ENCODE data around the gene RALGPS1. TPM values are rescaled to one million over a fixed set of nuclear protein-coding genes. Genes with fewer than 3 reads are reported as not detected.

RALGPS1 gene
- total and polyA plus RNA-seq, 10 donors = 2.5 to 27.3 (median 14.1) TPM

DNA sequence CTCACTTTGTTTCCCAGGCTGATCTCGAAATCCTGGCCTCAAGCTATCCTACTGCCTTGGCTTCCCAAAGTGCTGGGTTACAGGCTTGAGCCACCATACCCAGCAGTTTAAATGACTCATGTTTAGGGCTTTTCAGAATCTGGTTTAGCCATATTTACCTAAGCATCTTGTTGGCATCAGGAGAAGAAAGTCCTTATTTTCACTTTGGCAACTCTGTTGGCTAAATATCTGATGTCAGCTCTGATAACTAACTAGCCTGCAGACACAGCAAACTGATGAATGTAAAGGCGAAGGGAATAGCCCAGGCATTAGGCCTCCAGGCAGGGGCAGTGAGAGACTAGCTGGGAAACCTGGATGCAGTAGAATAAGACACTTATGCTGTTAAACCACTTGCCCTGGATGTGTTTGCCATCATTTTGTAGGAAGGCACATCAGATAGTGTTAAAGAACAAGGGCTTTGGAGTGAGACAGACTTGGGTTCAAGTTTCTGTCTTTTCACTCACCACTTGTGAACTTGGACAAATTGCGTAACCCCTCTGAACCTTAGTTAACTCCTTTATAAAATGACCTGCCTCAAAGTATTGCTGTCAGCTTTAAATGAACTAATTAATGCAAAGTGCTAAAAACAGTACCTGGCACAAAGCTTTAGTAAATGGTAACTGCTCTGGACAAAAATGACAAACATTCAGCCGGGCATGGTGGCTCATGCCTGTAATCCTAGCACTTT lies 315.3 kb downstream of the RALGPS1 start:
- Histone ChIP-seq H3K9me3 (no peaks in the 10 kb centered on the region), H3K27ac (no peak overlapping the region), H3K4me1 (peaks cover 0 to 16% (median 11%) of the 10 kb centered on the region in 6 donors), H3K4me3 (no peak overlapping the region), H3K36me3 (no peaks in the 10 kb centered on the region), H3K27me3 (replicated peaks in 1 of 7) (peaks cover 0 to 16% (median 0%) of the 10 kb centered on the region in 7 donors)
- TF ChIP-seq CTCF (IDR thresholded peaks at IDR 0.05 in 8 of 11, conservative IDR thresholded peaks at IDR 0.05 in 3 of 11) (no peak), POLR2A (IDR thresholded peaks at IDR 0.05) (no peak), POLR2AphosphoS5 (IDR thresholded peaks at IDR 0.05) (no peak)
- DNase-seq = no peak
- intact Hi-C loops (cut with DNase I; ENCODE audit: low total_unique reads) = loop anchor here (10.0 kb wide), 1 partner anchor 165 kb away; the partner anchor contains the start of gene SLC2A8
- 87 to 98% (median 93%) methylated on average over 4 of the region's 4 CpGs for WGBS, 5 donors

DNA sequence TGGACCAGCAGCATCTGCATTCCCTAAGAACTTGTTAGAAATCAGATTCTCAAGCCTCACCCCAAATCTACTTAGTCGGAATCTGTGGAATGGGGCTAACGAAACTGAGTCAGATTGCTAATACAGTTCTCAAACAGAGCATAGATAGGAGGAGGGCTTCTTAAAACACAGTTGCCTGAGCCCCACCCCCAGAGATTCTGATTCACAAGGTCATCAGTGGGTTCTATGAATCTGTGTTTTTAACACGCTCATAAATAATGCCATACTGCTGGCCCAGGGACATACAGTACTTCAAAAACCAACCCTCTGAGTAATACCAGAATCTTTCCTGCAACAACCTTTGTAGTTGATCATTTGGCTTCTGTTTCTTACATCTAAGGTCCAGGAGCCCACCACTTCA lies 317.1 kb downstream of the RALGPS1 start:
- TF ChIP-seq POLR2AphosphoS5 (IDR thresholded peaks at IDR 0.05) (no peak), CTCF (IDR thresholded peaks at IDR 0.05 in 8 of 11, conservative IDR thresholded peaks at IDR 0.05 in 3 of 11) (no peak), POLR2A (IDR thresholded peaks at IDR 0.05) (no peak)
- no peak overlapping the region for H3K27ac ChIP-seq
- no peaks in the 10 kb centered on the region for H3K9me3 ChIP-seq
- no peak for DNase-seq
- peaks cover 0 to 4% (median under 1%) of the 10 kb centered on the region in 6 donors for H3K4me1 ChIP-seq
- intact Hi-C loops (cut with DNase I; ENCODE audit: low total_unique reads) = no loop called here
- H3K36me3 ChIP-seq = no peaks in the 10 kb centered on the region
- H3K4me3 ChIP-seq = no peak overlapping the region
- peaks cover 0 to 2% (median 0%) of the 10 kb centered on the region in 7 donors for H3K27me3 ChIP-seq (replicated peaks in 1 of 7)
- WGBS, 5 donors = 85 to 97% (median 91%) methylated on average over 3 of the region's 3 CpGs

DNA sequence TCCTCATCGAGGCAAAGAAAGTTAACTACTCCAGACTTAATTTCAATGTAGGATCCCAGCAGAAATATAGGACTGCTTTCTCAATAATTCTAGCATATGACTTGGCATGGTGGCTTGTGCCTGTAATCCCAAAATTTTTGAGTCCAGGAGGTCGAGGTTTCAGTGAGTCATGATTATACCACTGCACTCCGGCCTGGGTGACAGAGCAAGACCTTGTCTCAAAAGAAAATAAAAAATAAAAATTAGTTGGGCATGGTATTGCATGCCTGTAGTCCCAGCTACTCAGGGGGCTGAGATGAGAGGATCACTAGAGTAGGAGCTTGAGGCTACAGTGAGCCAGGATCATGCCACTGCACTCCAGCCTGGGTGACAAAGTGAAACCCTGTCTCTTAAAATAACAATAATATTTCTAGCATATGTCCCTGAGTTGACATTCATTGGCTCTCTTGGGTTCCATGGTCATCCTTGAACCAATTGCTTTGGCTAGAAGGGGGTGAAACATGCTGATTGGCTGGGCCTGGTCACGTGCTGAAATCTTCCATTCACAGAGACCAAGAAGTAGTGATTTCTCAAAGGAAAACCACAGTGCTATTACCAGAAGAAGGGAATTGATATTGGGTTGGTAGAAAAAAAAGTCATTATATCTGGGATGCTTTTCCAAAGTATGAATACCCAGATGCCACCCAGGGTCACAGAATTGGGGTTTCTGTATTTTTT lies 318.4 kb downstream of the RALGPS1 start:
- H3K27ac ChIP-seq = peak overlapping the region in 4 of 8 donors; percentile 16 to 58 (median 38)
- 80 to 91% (median 85%) methylated on average over 4 of the region's 4 CpGs for WGBS, 5 donors

More for the DNA sequence above, 318.4 kb downstream of the RALGPS1 start:
- Histone ChIP-seq H3K4me3 (no peak overlapping the region), H3K4me1 (peaks cover 0 to 4% (median 0%) of the 10 kb centered on the region in 6 donors), H3K27me3 (replicated peaks in 1 of 7) (no peaks in the 10 kb centered on the region), H3K9me3 (no peaks in the 10 kb centered on the region), H3K36me3 (peaks cover 0 to 8% (median 0%) of the 10 kb centered on the region in 6 donors)
- TF ChIP-seq POLR2A (IDR thresholded peaks at IDR 0.05) = no peak
- TF ChIP-seq CTCF (IDR thresholded peaks at IDR 0.05 in 8 of 11, conservative IDR thresholded peaks at IDR 0.05 in 3 of 11) = no peak
- no peak for TF ChIP-seq POLR2AphosphoS5 (IDR thresholded peaks at IDR 0.05)
- intact Hi-C loops (cut with DNase I; ENCODE audit: low total_unique reads) = no loop called here
- DNase-seq = no peak
